ENCODE data around the gene RER1.

GRCh38 chr1:2406451-2407041 is 14.9 kb downstream of the RER1 start:
- TF ChIP-seq EZH2phosphoT487 (IDR thresholded peaks at IDR 0.05; ENCODE audit: borderline replicate concordance, low read depth, low read length) (no peak), CTCF (conservative IDR thresholded peaks at IDR 0.05; ENCODE audit: low read length) (peak; percentile 37)
